Measurements from ENCODE around the gene BCO2.

BCO2 gene

GRCh38 chr11:112174789-112175598 is at the start of gene BCO2:
TSS of gene BCO2 (plus strand) at chr11:112175512. CDS start at chr11:112175602, 90 bp downstream.
- Histone ChIP-seq H3K27ac (ENCODE audit: low read length) (peak within 1 kb of the TSS; percentile 52), H3K9me3 (ENCODE audit: control insufficient read depth in 1 of 2, low read length in 2 of 2) (no peaks in the 10 kb centered on the region), H3K4me3 (ENCODE audit: low read depth in 1 of 2, low read length in 2 of 2) (peak within 1 kb of the TSS; percentile 58 to 63), H3K4me1 (ENCODE audit: control insufficient read depth in 1 of 2, insufficient read depth in 2 of 2, low read length in 2 of 2) (peaks cover 0 to 13% of the 10 kb centered on the region in 2 donors), H3K36me3 (ENCODE audit: control insufficient read depth in 1 of 2, insufficient read depth in 2 of 2, low read length in 2 of 2) (no peaks in the 10 kb centered on the region), H3K27me3 (ENCODE audit: low read depth, low read length) (no peaks in the 10 kb centered on the region)

GRCh38 chr11:112127056-112127455 is 48.3 kb upstream of the BCO2 start:
- no peaks in the 10 kb centered on the region for H3K36me3 ChIP-seq (ENCODE audit: control insufficient read depth in 1 of 2, insufficient read depth in 2 of 2, low read length in 2 of 2)
- H3K4me3 ChIP-seq (ENCODE audit: low read depth in 1 of 2, low read length in 2 of 2) = no peak overlapping the region
- H3K27me3 ChIP-seq (ENCODE audit: low read depth, low read length) = no peaks in the 10 kb centered on the region
- no peak overlapping the region for H3K27ac ChIP-seq (ENCODE audit: low read length)
- H3K4me1 ChIP-seq (ENCODE audit: control insufficient read depth in 1 of 2, insufficient read depth in 2 of 2, low read length in 2 of 2) = peaks cover 5 to 8% of the 10 kb centered on the region in 2 donors
- H3K9me3 ChIP-seq (ENCODE audit: control insufficient read depth in 1 of 2, low read length in 2 of 2) = no peaks in the 10 kb centered on the region

- H3K27me3 ChIP-seq (ENCODE audit: low read depth, low read length) = no peaks in the 10 kb centered on the region
- H3K9me3 ChIP-seq (ENCODE audit: control insufficient read depth in 1 of 2, low read length in 2 of 2) = no peaks in the 10 kb centered on the region
- H3K4me1 ChIP-seq (ENCODE audit: control insufficient read depth in 1 of 2, insufficient read depth in 2 of 2, low read length in 2 of 2) = peaks cover 5 to 8% of the 10 kb centered on the region in 2 donors
- no peak overlapping the region for H3K4me3 ChIP-seq (ENCODE audit: low read depth in 1 of 2, low read length in 2 of 2)
- no peaks in the 10 kb centered on the region for H3K36me3 ChIP-seq (ENCODE audit: control insufficient read depth in 1 of 2, insufficient read depth in 2 of 2, low read length in 2 of 2)
- no peak overlapping the region for H3K27ac ChIP-seq (ENCODE audit: low read length)
Observed at GRCh38 chr11:112128483-112129121, 46.7 kb upstream of the BCO2 start.

- no peaks in the 10 kb centered on the region for H3K9me3 ChIP-seq (ENCODE audit: control insufficient read depth in 1 of 2, low read length in 2 of 2)
- H3K27me3 ChIP-seq (ENCODE audit: low read depth, low read length) = no peaks in the 10 kb centered on the region
- H3K27ac ChIP-seq (ENCODE audit: low read length) = no peak overlapping the region
- H3K36me3 ChIP-seq (ENCODE audit: control insufficient read depth in 1 of 2, insufficient read depth in 2 of 2, low read length in 2 of 2) = no peaks in the 10 kb centered on the region
- H3K4me1 ChIP-seq (ENCODE audit: control insufficient read depth in 1 of 2, insufficient read depth in 2 of 2, low read length in 2 of 2) = peaks cover 5 to 8% of the 10 kb centered on the region in 2 donors
- H3K4me3 ChIP-seq (ENCODE audit: low read depth in 1 of 2, low read length in 2 of 2) = no peak overlapping the region
Observed at GRCh38 chr11:112129656-112130055, 45.7 kb upstream of the BCO2 start.

- H3K4me3 ChIP-seq (ENCODE audit: low read depth in 1 of 2, low read length in 2 of 2) = no peak overlapping the region
- H3K27me3 ChIP-seq (ENCODE audit: low read depth, low read length) = no peaks in the 10 kb centered on the region
- H3K9me3 ChIP-seq (ENCODE audit: control insufficient read depth in 1 of 2, low read length in 2 of 2) = no peaks in the 10 kb centered on the region
- no peak overlapping the region for H3K27ac ChIP-seq (ENCODE audit: low read length)
- H3K36me3 ChIP-seq (ENCODE audit: control insufficient read depth in 1 of 2, insufficient read depth in 2 of 2, low read length in 2 of 2) = no peaks in the 10 kb centered on the region
- peaks cover 5 to 8% of the 10 kb centered on the region in 2 donors for H3K4me1 ChIP-seq (ENCODE audit: control insufficient read depth in 1 of 2, insufficient read depth in 2 of 2, low read length in 2 of 2)
Observed at GRCh38 chr11:112132737-112133136, 42.6 kb upstream of the BCO2 start.

DNA sequence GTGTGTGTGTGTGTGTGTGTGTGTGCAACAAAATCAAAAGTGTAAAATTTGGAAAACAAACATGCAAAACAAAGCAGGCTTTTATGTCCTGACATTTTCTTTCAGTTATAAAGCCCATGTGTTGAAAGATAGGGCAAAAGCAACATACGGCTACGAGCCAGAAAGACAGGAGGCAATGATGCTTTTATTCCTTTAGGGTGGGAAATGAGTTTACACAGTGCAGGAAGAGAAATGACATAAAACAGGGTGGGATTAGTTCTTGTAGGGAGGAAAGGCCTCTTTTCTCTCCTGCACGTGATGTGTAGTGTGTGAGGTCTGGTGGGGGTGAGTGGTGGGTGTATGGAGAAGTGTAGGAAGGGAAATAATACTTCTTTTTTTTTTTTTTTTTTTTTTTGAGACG is 40.8 kb upstream of the BCO2 start:
- Histone ChIP-seq H3K27ac (ENCODE audit: low read length) (no peak overlapping the region), H3K27me3 (ENCODE audit: low read depth, low read length) (no peaks in the 10 kb centered on the region), H3K36me3 (ENCODE audit: control insufficient read depth in 1 of 2, insufficient read depth in 2 of 2, low read length in 2 of 2) (no peaks in the 10 kb centered on the region), H3K9me3 (ENCODE audit: control insufficient read depth in 1 of 2, low read length in 2 of 2) (no peaks in the 10 kb centered on the region), H3K4me1 (ENCODE audit: control insufficient read depth in 1 of 2, insufficient read depth in 2 of 2, low read length in 2 of 2) (no peaks in the 10 kb centered on the region), H3K4me3 (ENCODE audit: low read depth in 1 of 2, low read length in 2 of 2) (no peak overlapping the region)

- Histone ChIP-seq H3K4me3 (ENCODE audit: low read depth in 1 of 2, low read length in 2 of 2) (no peak overlapping the region), H3K4me1 (ENCODE audit: control insufficient read depth in 1 of 2, insufficient read depth in 2 of 2, low read length in 2 of 2) (no peaks in the 10 kb centered on the region), H3K27me3 (ENCODE audit: low read depth, low read length) (no peaks in the 10 kb centered on the region), H3K9me3 (ENCODE audit: control insufficient read depth in 1 of 2, low read length in 2 of 2) (peaks cover 0 to 5% of the 10 kb centered on the region in 2 donors), H3K36me3 (ENCODE audit: control insufficient read depth in 1 of 2, insufficient read depth in 2 of 2, low read length in 2 of 2) (peaks cover 0 to 3% of the 10 kb centered on the region in 2 donors), H3K27ac (ENCODE audit: low read length) (no peak overlapping the region)
Observed at GRCh38 chr11:112143597-112143996, 31.7 kb upstream of the BCO2 start.

DNA sequence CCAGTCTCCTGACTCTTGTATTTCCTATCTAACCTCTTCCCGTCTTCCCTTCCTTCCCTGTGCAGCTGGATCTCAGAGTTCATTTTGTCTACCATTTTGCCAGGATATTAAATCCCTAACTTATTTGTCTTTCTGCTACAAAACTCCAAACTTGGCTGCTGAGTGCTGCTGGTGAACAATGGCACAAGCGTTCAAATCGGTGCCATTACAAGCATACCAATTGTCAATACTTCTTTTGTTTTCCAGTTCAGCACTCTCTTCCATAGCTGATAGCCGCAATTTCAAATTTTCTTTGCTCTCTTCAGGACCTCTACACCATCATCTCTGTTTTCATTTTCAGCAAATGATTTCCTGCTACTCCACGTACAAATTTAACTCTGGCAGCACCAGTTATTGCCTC is 24.8 kb upstream of the BCO2 start:
- Histone ChIP-seq H3K9me3 (ENCODE audit: control insufficient read depth in 1 of 2, low read length in 2 of 2) (no peaks in the 10 kb centered on the region), H3K36me3 (ENCODE audit: control insufficient read depth in 1 of 2, insufficient read depth in 2 of 2, low read length in 2 of 2) (peaks cover 0 to 9% of the 10 kb centered on the region in 2 donors), H3K27ac (ENCODE audit: low read length) (no peak overlapping the region)

DNA sequence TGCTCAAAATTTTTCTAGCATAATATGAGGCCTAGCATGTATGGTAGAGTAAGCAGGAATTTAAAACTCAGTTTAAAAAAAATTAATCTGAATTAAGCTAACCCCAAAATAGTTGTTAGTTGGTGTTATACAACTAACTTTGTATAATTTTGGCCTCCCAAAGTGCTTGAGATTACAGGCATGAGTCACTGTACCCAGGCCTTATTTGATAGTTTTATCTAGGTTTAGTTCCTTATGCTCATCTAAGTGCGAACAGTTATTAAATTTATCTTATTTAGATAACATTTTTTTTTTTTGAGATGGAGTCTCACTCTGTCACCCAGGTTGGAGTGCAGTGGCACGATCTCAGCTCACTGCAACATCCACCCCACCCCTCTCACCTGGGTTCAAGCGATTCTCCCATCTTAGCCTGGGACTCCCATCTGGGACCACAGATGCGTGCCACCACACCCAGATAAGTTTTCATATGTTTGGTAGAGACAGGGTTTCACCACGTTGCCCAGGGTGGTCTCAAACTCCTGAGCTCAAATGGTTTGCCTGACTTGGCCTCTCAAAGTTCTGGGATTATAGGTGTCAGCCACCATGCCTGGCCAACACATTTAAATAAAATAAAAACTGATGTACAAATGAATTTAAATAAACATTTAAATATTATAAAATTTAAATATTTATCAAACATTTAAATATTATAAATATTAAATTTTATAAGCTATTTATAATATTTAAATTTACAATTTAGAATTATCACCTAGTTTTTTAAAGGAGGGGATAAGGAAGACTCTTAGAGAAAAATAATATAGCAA is 19.0 kb upstream of the BCO2 start:
- H3K27ac ChIP-seq (ENCODE audit: low read length) = no peak overlapping the region
- H3K9me3 ChIP-seq (ENCODE audit: control insufficient read depth in 1 of 2, low read length in 2 of 2) = no peaks in the 10 kb centered on the region
- H3K4me1 ChIP-seq (ENCODE audit: control insufficient read depth in 1 of 2, insufficient read depth in 2 of 2, low read length in 2 of 2) = peaks cover 0 to 6% of the 10 kb centered on the region in 2 donors
- H3K27me3 ChIP-seq (ENCODE audit: low read depth, low read length) = no peaks in the 10 kb centered on the region
- H3K36me3 ChIP-seq (ENCODE audit: control insufficient read depth in 1 of 2, insufficient read depth in 2 of 2, low read length in 2 of 2) = peaks cover 0 to 4% of the 10 kb centered on the region in 2 donors
- H3K4me3 ChIP-seq (ENCODE audit: low read depth in 1 of 2, low read length in 2 of 2) = no peak overlapping the region

More for the DNA sequence above, 24.8 kb upstream of the BCO2 start:
- Histone ChIP-seq H3K4me1 (ENCODE audit: control insufficient read depth in 1 of 2, insufficient read depth in 2 of 2, low read length in 2 of 2) (no peaks in the 10 kb centered on the region), H3K27me3 (ENCODE audit: low read depth, low read length) (no peaks in the 10 kb centered on the region), H3K4me3 (ENCODE audit: low read depth in 1 of 2, low read length in 2 of 2) (no peak overlapping the region)

DNA sequence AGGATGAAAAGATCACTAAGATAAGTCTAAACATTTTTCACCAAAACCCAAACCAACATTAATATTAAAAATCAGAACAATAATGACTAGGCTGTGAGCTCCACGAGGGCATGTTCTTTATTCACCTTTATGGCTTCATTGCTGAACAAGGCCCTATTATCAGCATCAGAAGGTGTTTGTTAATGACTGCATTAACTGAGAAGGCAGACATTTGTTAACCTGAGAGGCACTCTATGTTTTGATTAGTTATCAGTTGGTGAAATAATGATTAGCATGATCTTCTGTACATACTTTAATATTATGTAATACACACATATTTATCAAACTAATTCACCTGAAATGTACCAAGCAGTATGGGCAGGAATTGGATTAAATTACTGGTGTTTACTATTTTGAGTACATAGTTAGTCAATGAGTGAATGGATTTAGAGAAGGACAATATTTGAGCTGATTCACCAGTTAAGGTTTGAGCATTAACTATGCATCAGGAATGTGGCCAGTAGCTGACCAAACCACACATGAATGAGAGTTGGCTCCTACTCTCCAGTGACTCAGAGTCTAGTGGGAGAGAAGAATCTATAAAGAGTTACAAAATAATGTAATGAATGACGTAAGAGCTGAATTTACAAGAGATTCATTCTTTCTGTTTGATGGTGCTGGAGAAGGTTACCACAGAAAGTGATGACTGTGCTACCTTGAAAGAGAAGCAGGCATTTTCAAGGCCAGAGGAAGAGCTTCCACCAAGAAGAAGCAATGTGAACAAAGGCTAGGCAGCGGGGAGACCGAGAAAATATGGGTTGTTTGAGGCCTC is 18.2 kb upstream of the BCO2 start:
- Histone ChIP-seq H3K9me3 (ENCODE audit: control insufficient read depth in 1 of 2, low read length in 2 of 2) (no peaks in the 10 kb centered on the region), H3K36me3 (ENCODE audit: control insufficient read depth in 1 of 2, insufficient read depth in 2 of 2, low read length in 2 of 2) (peaks cover 0 to 4% of the 10 kb centered on the region in 2 donors), H3K4me3 (ENCODE audit: low read depth in 1 of 2, low read length in 2 of 2) (no peak overlapping the region), H3K27ac (ENCODE audit: low read length) (no peak overlapping the region), H3K4me1 (ENCODE audit: control insufficient read depth in 1 of 2, insufficient read depth in 2 of 2, low read length in 2 of 2) (peaks cover 0 to 6% of the 10 kb centered on the region in 2 donors), H3K27me3 (ENCODE audit: low read depth, low read length) (no peaks in the 10 kb centered on the region)

Measured in muscle layer of duodenum (tissue), 2 donors.